ENCODE results near the gene PNPLA3.

DNA sequence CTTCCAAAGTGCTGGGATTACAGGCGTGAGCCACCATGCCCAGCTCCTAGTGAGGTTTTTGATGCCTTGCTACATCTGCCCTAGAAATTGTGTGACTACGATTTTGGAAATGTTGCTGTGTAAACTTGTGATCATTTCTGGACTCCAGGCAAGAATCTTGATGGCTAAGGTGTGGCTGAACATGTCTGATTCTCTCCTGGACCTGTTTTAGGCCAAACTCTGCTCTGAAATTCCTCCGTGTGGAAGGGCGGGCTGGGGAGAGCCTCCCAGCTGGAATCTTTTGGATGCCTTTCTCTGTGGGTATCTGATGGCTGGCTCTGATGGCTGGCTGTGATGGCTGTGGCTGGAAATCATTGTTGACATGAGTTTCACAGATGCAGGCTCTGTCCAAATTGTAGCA, 8.2 kb downstream of the PNPLA3 start:
- TF ChIP-seq TAF1 (IDR thresholded peaks at IDR 0.05; ENCODE audit: borderline replicate concordance, low read depth, low read length) (no peak), POLR2A (IDR thresholded peaks at IDR 0.05; ENCODE audit: low read depth, low read length) (no peak)
